RWPE1 (cell line): ENCODE results near the gene HDAC4.

Experiments used
- CTCF ChIA-PET: fragments of 350-600 bp; sonication (Branson Sonifier 250); formaldehyde crosslinking; extraction: SDS; loops from one replicate; lab custom pipeline; 2021; lab: Yijun Ruan, JAX
- POLR2A ChIA-PET: fragments of 400-600 bp; formaldehyde crosslinking; extraction: SDS; loops from one replicate; lab custom pipeline; 2020; ENCODE audit warnings: antibody characterized with exemption; ENCODE audit not compliant: low non-redundant PET; lab: Yijun Ruan, JAX
- DNase-seq: peaks from one replicate; pipeline ENCODE4 v3.0.0; 2012; ENCODE audit warnings: low spot score
- H3K27ac ChIP-seq: fragments of 450-650 bp; 2 replicates; pipeline ENCODE4 v1.5.1; 2017
- TF ChIP-seq, protein P1 (sequence below): fragments of 450-650 bp; conservative IDR thresholded peaks from 2 replicates; pipeline ENCODE4 v1.5.1; 2017; ENCODE audit warnings: low read depth, mild to moderate bottlenecking

The HDAC4 gene

DNA sequence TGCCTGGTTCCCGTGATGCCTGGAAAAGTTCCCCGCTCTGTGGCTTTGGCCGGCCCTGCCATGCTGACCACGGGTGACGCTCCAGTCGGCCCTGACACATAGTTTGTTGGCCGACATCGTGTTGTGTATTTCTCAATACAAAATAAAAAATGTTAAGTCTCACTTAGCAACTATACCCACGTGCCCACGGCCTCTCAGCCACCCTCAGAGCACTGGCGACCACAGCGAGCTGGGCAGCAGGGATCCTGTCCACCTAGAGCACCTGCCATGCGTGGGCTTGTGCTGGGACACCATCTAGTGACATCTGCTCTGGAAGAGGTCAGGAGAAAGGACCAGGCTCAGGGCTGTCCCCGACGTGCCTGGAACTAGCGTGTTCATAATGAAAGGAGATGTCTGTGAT is 261.7 kb downstream of the HDAC4 start:
- TF ChIP-seq, protein P1, sequence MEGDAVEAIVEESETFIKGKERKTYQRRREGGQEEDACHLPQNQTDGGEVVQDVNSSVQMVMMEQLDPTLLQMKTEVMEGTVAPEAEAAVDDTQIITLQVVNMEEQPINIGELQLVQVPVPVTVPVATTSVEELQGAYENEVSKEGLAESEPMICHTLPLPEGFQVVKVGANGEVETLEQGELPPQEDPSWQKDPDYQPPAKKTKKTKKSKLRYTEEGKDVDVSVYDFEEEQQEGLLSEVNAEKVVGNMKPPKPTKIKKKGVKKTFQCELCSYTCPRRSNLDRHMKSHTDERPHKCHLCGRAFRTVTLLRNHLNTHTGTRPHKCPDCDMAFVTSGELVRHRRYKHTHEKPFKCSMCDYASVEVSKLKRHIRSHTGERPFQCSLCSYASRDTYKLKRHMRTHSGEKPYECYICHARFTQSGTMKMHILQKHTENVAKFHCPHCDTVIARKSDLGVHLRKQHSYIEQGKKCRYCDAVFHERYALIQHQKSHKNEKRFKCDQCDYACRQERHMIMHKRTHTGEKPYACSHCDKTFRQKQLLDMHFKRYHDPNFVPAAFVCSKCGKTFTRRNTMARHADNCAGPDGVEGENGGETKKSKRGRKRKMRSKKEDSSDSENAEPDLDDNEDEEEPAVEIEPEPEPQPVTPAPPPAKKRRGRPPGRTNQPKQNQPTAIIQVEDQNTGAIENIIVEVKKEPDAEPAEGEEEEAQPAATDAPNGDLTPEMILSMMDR: no peak
- H3K27ac ChIP-seq: no peak overlapping the region
- ChIA-PET CTCF (interaction anchor here (0.5 to 0.7 kb wide), 2 partner anchors 328 to 582 kb away, joined by 3 to 10 read pairs; no protein-coding TSS in a partner anchor), POLR2A (no interaction called here)
- DNase-seq: no peak

DNA sequence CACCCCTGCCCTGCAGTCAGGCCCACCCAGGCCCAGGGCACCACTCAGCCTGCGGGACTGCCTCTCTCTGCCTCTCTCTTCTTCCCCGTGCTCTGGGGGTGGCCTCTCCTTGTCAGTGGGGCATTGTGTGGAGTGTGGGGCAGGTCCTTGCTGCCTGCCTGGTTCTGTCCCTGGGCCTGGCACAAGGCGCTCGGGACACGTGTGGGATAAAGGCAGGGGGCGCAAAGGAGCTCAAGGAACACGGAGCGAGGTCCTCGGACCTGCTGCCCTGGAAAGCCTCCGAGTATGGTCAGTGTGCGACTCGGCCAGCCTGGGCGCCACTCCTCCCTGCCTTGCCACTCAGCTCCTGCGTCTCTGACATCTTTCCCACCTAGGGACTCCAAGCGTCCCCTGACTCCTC is 262.2 kb downstream of the HDAC4 start:
- H3K27ac ChIP-seq: no peak overlapping the region
- DNase-seq: no peak
- TF ChIP-seq, protein P1: no peak
- POLR2A ChIA-PET: no interaction called here
- CTCF ChIA-PET: interaction anchor here (0.5 to 0.7 kb wide), 2 partner anchors 328 to 581 kb away, joined by 3 to 10 read pairs; no protein-coding TSS in a partner anchor

DNA sequence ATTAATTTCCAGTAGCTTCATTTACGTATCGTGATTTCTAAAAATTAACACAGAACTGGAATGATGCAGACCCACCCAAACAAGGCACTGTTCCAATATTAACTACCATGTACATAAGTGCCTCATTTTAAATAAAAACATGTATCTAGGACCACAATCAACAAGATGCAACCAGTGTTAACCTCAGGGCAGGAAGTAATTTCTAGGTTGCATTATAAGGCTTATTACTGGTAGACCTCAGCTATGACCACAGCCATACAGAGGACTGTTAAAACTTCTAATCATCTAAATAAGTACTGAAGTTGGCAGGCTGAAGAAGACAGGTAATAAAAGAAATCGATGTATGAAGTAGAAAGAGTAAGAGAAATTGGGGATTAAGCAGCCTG is 262.9 kb downstream of the HDAC4 start:
- ChIA-PET CTCF (no interaction called here), POLR2A (no interaction called here)

DNA sequence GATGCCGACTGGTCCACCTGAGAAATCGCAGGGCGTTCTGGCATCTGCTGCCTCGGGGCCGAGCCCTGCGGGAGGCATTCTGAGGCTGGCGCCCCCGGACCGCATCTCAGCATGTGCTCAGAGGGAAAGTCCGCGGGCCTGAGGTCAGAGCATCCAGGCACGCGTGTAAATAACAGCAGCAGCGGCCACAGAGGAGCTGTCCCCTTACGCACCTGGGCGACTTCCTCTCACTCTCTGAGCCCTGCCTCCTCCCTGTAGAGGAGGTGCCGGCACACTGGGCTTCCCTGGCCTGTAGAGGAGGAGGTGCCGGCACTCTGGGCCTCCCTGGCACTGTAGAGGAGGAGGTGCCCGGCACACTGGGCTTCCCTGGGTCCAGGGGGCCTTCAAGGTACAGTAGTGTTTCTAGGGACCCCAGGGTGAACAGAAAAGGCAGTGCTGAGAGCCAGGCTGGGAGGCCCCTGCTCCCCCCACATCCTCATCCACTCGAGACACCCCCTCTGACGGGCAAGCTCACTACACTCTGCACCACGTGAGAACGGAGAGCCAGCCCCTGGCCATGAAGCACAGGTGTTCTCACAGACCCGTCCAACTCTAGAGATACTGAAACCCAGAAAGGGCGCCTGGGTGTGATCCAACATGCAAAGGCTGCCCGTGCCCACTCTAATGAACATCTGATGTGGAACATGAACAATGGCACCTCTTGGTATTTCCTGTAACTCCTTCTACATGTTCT is 263.5 kb downstream of the HDAC4 start:
- ChIA-PET CTCF (no interaction called here), POLR2A (no interaction called here)
- DNase-seq: no peak
- H3K27ac ChIP-seq: no peak overlapping the region
- TF ChIP-seq, protein P1: no peak

More for the DNA sequence above, 262.9 kb downstream of the HDAC4 start:
- DNase-seq: no peak
- TF ChIP-seq, protein P1: no peak
- no peak overlapping the region for H3K27ac ChIP-seq

DNA sequence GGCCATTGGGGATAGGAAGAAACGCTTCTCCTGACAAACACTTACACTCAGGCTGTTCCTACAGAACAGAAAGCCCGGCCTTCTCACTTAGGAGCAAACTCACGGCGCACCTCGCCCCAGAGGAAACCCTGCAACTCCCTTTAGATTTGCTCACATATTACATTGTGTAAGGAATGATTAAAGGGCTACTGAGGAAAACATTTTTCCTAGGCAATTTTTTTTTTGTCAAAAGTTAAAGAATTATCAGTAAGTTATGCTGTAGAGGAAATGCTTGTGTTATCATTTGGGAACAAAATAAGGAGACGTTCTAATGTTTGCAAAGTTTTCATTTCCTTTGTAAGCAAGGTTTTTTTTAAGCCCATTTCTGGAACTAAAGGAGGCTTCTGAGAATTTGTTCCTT is 264.1 kb downstream of the HDAC4 start:
- CTCF ChIA-PET: no interaction called here
- POLR2A ChIA-PET: no interaction called here
- DNase-seq: no peak
- no peak overlapping the region for H3K27ac ChIP-seq
- TF ChIP-seq, protein P1: no peak

DNA sequence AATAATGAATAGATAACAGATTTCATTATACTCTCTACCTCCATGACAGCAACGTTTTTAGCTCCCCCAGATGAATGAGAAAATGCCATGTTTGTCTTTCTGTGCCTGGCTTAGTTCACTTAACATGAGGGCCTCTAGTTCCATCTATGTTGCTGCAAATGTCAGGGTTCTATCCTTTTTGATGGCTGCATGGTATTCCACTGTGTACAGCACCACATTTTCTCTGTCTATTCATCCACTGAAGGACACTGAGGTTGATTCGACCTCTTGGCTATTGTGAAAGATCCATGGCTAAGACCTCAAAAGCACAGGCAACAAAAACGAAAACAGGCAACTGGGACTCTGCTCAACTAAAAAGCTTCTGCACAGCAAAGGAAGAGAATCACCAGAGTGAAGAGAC is 264.6 kb downstream of the HDAC4 start:
- CTCF ChIA-PET: no interaction called here
- no peak overlapping the region for H3K27ac ChIP-seq
- POLR2A ChIA-PET: no interaction called here
- TF ChIP-seq, protein P1: no peak
- no peak for DNase-seq
